Measurements from ENCODE around the gene ATXN7.

The ATXN7 gene

GRCh38 chr3:63936925-63937324 is 73.3 kb downstream of the ATXN7 start:
- no peak for DNase-seq (ENCODE audit: low read depth)

- DNase-seq (ENCODE audit: low read depth): no peak
Observed at GRCh38 chr3:63937661-63938651, 74.3 kb downstream of the ATXN7 start.

GRCh38 chr3:63940389-63940757 is 76.7 kb downstream of the ATXN7 start:
- no peak for DNase-seq (ENCODE audit: low read depth)

GRCh38 chr3:63942528-63942927 is 78.9 kb downstream of the ATXN7 start:
- no peak for DNase-seq (ENCODE audit: low read depth)

GRCh38 chr3:63943678-63944077 is 80.0 kb downstream of the ATXN7 start:
- no peak for DNase-seq (ENCODE audit: low read depth)

GRCh38 chr3:63945558-63946096 is 82.0 kb downstream of the ATXN7 start:
- DNase-seq (ENCODE audit: low read depth): no peak

- DNase-seq (ENCODE audit: low read depth): no peak
Observed at GRCh38 chr3:63946753-63947152, 83.1 kb downstream of the ATXN7 start.

- DNase-seq (ENCODE audit: low read depth): no peak
Observed at GRCh38 chr3:63947594-63947993, 83.9 kb downstream of the ATXN7 start.

- no peak for DNase-seq (ENCODE audit: low read depth)
Observed at GRCh38 chr3:63949005-63949404, 85.3 kb downstream of the ATXN7 start.

- DNase-seq (ENCODE audit: low read depth): no peak
Observed at GRCh38 chr3:63950698-63951097, 87.0 kb downstream of the ATXN7 start.

- DNase-seq (ENCODE audit: low read depth): no peak
Observed at GRCh38 chr3:63951492-63952247, 88.0 kb downstream of the ATXN7 start.

- no peak for DNase-seq (ENCODE audit: low read depth)
Observed at GRCh38 chr3:63952248-63952594, 88.6 kb downstream of the ATXN7 start.

- DNase-seq (ENCODE audit: low read depth): no peak
Observed at GRCh38 chr3:63954182-63954581, 90.5 kb downstream of the ATXN7 start.

- no peak for DNase-seq (ENCODE audit: low read depth)
Observed at GRCh38 chr3:63955036-63955650, 91.5 kb downstream of the ATXN7 start.

- no peak for DNase-seq (ENCODE audit: low read depth)
Observed at GRCh38 chr3:63955830-63956545, 92.3 kb downstream of the ATXN7 start.

- DNase-seq (ENCODE audit: low read depth): no peak
Observed at GRCh38 chr3:63959146-63959545, 95.5 kb downstream of the ATXN7 start.

GRCh38 chr3:63960048-63960711 is 96.5 kb downstream of the ATXN7 start:
- no peak for DNase-seq (ENCODE audit: low read depth)

GRCh38 chr3:63961891-63962290 is 98.2 kb downstream of the ATXN7 start:
- no peak for DNase-seq (ENCODE audit: low read depth)

GRCh38 chr3:63963496-63963895 is 99.8 kb downstream of the ATXN7 start:
- DNase-seq (ENCODE audit: low read depth): no peak

GRCh38 chr3:63964681-63965485 is 101.2 kb downstream of the ATXN7 start:
- no peak for DNase-seq (ENCODE audit: low read depth)
